Chondrocyte (in vitro differentiated cells): ENCODE measurements around the gene DNAJB8. TPM values are rescaled to one million over a fixed set of nuclear protein-coding genes. Genes with fewer than 3 reads are reported as not detected.

ENCODE experiments used
- DNase-seq: peaks from one replicate; pipeline ENCODE4 v3.0.0; 2021; ENCODE audit warnings: mixed read lengths, low spot score
- H3K27ac Mint-ChIP-seq: one replicate; pipeline ENCODE4 v1.8.0; 2021; ENCODE audit warnings: mild to moderate bottlenecking, moderate library complexity, mixed read lengths; ENCODE audit not compliant: unreplicated experiment
- H3K27me3 Mint-ChIP-seq: 2 replicates; pipeline ENCODE4 v1.8.0; 2021; ENCODE audit warnings: low read depth, mixed read lengths
- H3K36me3 Mint-ChIP-seq: 2 replicates; pipeline ENCODE4 v1.8.0; 2021; ENCODE audit warnings: low read depth, mixed read lengths
- H3K4me1 Mint-ChIP-seq: 2 replicates; pipeline ENCODE4 v1.8.0; 2021; ENCODE audit warnings: low read depth, mild to moderate bottlenecking, mixed read lengths
- H3K4me3 Mint-ChIP-seq: one replicate; pipeline ENCODE4 v1.8.0; 2021; ENCODE audit warnings: mild to moderate bottlenecking, moderate library complexity, mixed read lengths; ENCODE audit not compliant: unreplicated experiment
- H3K9me3 Mint-ChIP-seq: 2 replicates; pipeline ENCODE4 v1.8.0; 2021; ENCODE audit warnings: low read depth, mixed read lengths
- total RNA-seq: library from RNA; stranded (reverse); gene quantifications from 3 replicates; pipeline ENCODE4 v1.2.1, GENCODE V29; 2021
- TF ChIP-seq, protein P1 (sequence below): fragments of 200-600 bp; sonication (generic); IDR thresholded peaks from 2 replicates; pipeline ENCODE4 v1.5.0; 2021; ENCODE audit warnings: antibody characterized with exemption, mild to moderate bottlenecking, moderate library complexity

Gene DNAJB8
- total RNA-seq, 1 donor from 2014 or later, result not detected

DNA sequence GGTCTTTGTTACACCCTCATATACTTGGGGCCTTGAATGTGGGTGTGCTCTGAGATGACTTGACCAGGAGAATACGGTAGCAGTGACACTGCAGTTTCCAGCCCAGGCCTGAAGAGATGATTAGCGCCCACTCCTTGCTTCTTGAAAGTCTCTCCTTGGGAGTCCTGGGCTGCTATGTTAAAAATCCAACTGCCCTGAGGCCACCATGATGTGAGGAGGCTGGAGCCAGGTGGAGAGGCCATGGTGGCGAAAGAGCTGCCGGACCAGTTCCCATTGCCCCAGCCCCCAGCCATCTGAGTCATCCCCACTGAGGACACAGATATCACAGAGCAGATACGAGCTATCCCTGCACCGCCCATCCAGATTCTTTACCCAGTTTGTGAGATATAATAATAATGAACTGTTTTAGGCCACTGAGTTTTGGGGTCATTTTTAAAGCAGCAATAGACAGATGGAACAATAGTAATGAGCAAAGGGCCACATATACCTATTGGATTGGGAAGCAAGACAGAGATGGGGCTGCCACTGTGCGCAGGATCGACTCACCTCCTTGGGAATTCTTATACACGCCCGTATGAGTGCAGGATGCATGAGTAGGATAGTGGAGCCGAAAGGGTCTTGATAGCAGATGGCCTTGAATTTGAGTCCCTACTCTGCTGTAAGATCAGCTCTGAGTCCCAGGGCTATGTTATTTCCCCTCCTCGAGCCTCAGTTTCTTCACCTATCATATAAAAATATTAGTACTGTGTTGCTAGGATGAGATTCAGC, 38.5 kb upstream of the DNAJB8 start:
- no peak overlapping the region for H3K27ac Mint-ChIP-seq

DNA sequence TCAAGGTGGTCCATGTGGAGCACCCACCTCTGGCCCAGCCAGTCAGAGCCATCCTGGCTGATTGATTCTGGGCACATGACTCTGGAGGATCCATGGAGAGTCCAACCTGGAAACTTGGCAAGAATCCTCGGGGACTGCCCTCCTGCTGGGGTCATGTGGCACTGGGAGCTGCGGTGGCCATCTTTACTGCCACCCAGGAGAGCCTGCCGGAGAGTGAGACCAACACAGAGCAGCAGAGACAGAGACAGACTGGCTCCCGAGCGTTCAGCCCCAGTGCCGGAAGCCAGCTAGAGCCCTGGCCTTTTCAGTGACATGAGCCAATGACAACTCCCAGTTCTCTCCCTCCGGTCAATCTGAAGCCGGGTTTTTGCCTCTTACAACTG, 37.8 kb upstream of the DNAJB8 start:
- DNase-seq, result no peak
- Mint-ChIP-seq H3K4me1 (no peaks in the 10 kb centered on the region), H3K9me3 (no peaks in the 10 kb centered on the region), H3K36me3 (no peaks in the 10 kb centered on the region), H3K4me3 (no peak overlapping the region), H3K27me3 (peaks cover 44% of the 10 kb centered on the region), H3K27ac (no peak overlapping the region)
- TF ChIP-seq, protein P1, sequence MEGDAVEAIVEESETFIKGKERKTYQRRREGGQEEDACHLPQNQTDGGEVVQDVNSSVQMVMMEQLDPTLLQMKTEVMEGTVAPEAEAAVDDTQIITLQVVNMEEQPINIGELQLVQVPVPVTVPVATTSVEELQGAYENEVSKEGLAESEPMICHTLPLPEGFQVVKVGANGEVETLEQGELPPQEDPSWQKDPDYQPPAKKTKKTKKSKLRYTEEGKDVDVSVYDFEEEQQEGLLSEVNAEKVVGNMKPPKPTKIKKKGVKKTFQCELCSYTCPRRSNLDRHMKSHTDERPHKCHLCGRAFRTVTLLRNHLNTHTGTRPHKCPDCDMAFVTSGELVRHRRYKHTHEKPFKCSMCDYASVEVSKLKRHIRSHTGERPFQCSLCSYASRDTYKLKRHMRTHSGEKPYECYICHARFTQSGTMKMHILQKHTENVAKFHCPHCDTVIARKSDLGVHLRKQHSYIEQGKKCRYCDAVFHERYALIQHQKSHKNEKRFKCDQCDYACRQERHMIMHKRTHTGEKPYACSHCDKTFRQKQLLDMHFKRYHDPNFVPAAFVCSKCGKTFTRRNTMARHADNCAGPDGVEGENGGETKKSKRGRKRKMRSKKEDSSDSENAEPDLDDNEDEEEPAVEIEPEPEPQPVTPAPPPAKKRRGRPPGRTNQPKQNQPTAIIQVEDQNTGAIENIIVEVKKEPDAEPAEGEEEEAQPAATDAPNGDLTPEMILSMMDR, result no peak

More for the DNA sequence above, 38.5 kb upstream of the DNAJB8 start:
- no peak overlapping the region for H3K4me3 Mint-ChIP-seq
- TF ChIP-seq, protein P1, result no peak
- no peaks in the 10 kb centered on the region for H3K9me3 Mint-ChIP-seq
- no peaks in the 10 kb centered on the region for H3K36me3 Mint-ChIP-seq
- peaks cover 45% of the 10 kb centered on the region for H3K27me3 Mint-ChIP-seq
- DNase-seq, result no peak
- no peaks in the 10 kb centered on the region for H3K4me1 Mint-ChIP-seq

DNA sequence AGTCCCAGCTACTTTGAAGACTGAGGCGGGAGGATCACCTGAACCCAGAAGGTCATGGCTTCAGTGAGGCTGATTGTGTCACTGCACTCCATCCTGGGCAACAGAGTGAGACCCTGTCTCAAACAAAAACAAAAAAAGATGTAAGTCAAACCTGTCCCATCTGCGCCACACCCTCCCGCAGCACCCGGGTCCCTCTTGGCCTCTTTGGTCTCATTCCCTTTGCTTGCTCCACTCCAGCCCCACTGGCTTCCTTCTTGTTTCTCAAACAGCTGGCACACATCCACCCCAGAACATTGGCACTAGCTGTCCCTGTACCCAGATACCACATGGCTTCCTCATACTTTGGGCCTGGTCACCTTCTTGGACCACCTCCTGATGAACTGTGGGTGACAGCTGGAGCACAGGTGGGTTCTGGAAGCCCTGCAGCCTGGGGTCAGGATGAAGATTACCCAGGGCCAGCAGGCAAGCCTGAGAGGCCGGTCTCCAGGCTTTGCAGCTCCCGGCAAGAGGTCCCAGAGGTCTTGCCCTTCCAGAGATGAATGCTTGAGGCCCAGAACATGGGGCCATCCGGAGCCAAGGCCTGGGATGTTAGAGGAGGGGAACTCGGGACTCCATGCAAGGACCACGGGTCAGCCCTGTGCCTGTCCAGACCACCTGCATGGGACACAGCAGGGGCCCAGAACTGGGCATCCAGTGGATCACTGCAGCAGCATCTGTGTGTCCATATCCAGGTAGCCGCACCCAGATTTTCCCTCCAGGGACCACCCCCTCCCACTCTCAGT, 37.3 kb upstream of the DNAJB8 start:
- peaks cover 38% of the 10 kb centered on the region for H3K27me3 Mint-ChIP-seq
- H3K27ac Mint-ChIP-seq, result no peak overlapping the region
- no peaks in the 10 kb centered on the region for H3K4me1 Mint-ChIP-seq
- no peak overlapping the region for H3K4me3 Mint-ChIP-seq
- H3K9me3 Mint-ChIP-seq, result no peaks in the 10 kb centered on the region
- DNase-seq, result no peak
- TF ChIP-seq, protein P1, result no peak
- no peaks in the 10 kb centered on the region for H3K36me3 Mint-ChIP-seq

DNA sequence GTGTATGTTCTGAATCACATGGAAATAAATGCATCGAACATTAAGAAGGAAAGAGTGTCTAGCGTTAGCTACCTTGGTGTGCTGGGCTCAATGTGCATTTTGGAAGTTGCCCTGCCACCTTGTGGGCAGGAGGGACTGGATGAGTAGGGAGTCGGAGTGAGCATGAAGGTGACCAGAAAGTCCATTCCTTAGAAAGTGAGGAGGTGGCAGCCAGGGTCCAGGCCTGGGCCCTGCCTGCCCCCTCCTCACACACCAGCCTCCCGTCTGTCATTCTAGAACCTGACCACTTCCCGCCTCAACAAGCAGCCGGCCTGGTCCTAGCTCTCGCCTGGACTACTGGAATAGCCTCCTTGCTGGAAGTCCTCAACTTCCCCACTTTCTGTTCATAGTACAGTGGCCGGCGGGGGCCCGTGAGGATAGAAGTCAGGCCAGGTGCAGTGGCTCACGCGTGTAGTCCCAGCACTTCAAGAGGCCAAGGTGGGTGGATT, 36.5 kb upstream of the DNAJB8 start:
- TF ChIP-seq, protein P1, result peak; percentile 55
- no peak overlapping the region for H3K27ac Mint-ChIP-seq
- H3K27me3 Mint-ChIP-seq, result peaks cover 38% of the 10 kb centered on the region
- H3K9me3 Mint-ChIP-seq, result no peaks in the 10 kb centered on the region
- H3K4me1 Mint-ChIP-seq, result peaks cover 3% of the 10 kb centered on the region
- DNase-seq, result no peak
- H3K36me3 Mint-ChIP-seq, result no peaks in the 10 kb centered on the region
- H3K4me3 Mint-ChIP-seq, result no peak overlapping the region

DNA sequence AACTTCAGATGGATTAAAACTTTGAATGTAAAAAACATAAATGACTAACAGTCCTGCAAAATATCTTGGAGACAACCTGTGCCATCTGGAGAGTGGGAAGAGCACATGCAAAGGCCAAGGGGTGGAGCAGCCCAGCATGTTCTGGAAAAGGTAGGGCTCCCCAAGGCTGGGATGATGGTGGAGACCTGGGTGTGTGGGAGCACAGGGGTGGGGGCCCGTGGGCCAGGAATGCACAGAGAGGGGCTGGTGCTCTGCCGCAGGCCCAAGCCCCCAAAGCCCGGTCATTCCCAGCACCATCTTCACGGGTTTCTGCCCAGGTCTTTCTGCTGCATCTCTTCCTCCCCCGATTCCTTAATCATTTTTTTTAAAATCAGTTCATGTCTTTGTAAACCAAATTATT, 36.0 kb upstream of the DNAJB8 start:
- peaks cover 35% of the 10 kb centered on the region for H3K27me3 Mint-ChIP-seq
- TF ChIP-seq, protein P1, result no peak
- H3K4me1 Mint-ChIP-seq, result peaks cover 5% of the 10 kb centered on the region
- no peak overlapping the region for H3K4me3 Mint-ChIP-seq
- no peak for DNase-seq
- H3K36me3 Mint-ChIP-seq, result no peaks in the 10 kb centered on the region
- no peak overlapping the region for H3K27ac Mint-ChIP-seq
- H3K9me3 Mint-ChIP-seq, result no peaks in the 10 kb centered on the region
